ENCODE results near the gene WIPI1.

The WIPI1 gene

GRCh38 chr17:68457539-68458259, 403 bp upstream of the WIPI1 start:
- no peak overlapping the region for H3K27ac ChIP-seq (replicated peaks)
- TF ChIP-seq POLR2AphosphoS5 (IDR thresholded peaks at IDR 0.05; ENCODE audit: low read depth) (no peak), REST (IDR thresholded peaks at IDR 0.05; ENCODE audit: insufficient replicate concordance, low read depth) (no peak), SPI1 (IDR thresholded peaks at IDR 0.05; ENCODE audit: borderline replicate concordance, low read depth) (no peak), CTCF (IDR thresholded peaks at IDR 0.05; ENCODE audit: insufficient read depth, low read length) (no peak), GABPA (IDR thresholded peaks at IDR 0.05; ENCODE audit: low read depth) (no peak)
- peak overlapping the region; percentile 75 for H3K4me3 ChIP-seq (replicated peaks; ENCODE audit: insufficient read depth, low read length)
- no peaks in the 10 kb centered on the region for H3K27me3 ChIP-seq (ENCODE audit: insufficient read depth, poor library complexity, severe bottlenecking)
- DNase-seq (ENCODE audit: low read depth in 1 of 2, low spot score in 1 of 2), result peak; percentile 95 to 97

GRCh38 chr17:68456339-68457167, 743 bp downstream of the WIPI1 start:
- DNase-seq (ENCODE audit: low read depth in 1 of 2, low spot score in 1 of 2), result peak in 1 of 2 experiments; percentile 19
- Histone ChIP-seq H3K4me3 (replicated peaks; ENCODE audit: insufficient read depth, low read length) (peak overlapping the region; percentile 75), H3K27me3 (ENCODE audit: insufficient read depth, poor library complexity, severe bottlenecking) (no peaks in the 10 kb centered on the region), H3K27ac (replicated peaks) (peak overlapping the region; percentile 27)
- TF ChIP-seq CTCF (IDR thresholded peaks at IDR 0.05; ENCODE audit: insufficient read depth, low read length) (no peak), SPI1 (IDR thresholded peaks at IDR 0.05; ENCODE audit: borderline replicate concordance, low read depth) (peak; percentile 23; the same call in 1 of the 2 replicates)

GRCh38 chr17:68455901-68456338, 1.4 kb downstream of the WIPI1 start:
- peak; percentile 61 to 81 for DNase-seq (ENCODE audit: low read depth in 1 of 2, low spot score in 1 of 2)
- TF ChIP-seq CTCF (IDR thresholded peaks at IDR 0.05; ENCODE audit: insufficient read depth, low read length) (no peak), SPI1 (IDR thresholded peaks at IDR 0.05; ENCODE audit: borderline replicate concordance, low read depth) (no peak), REST (IDR thresholded peaks at IDR 0.05; ENCODE audit: insufficient replicate concordance, low read depth) (no peak), POLR2AphosphoS5 (IDR thresholded peaks at IDR 0.05; ENCODE audit: low read depth) (no peak), GABPA (IDR thresholded peaks at IDR 0.05; ENCODE audit: low read depth) (no peak)
- H3K27ac ChIP-seq (replicated peaks), result peak overlapping the region; percentile 27
- H3K4me3 ChIP-seq (replicated peaks; ENCODE audit: insufficient read depth, low read length), result peak overlapping the region; percentile 75
- no peaks in the 10 kb centered on the region for H3K27me3 ChIP-seq (ENCODE audit: insufficient read depth, poor library complexity, severe bottlenecking)

All from HL-60 (cell line).